ENCODE measurements around the gene SLC22A5.

- no peak for TF ChIP-seq CTCF (IDR thresholded peaks at IDR 0.05; ENCODE audit: low read length)
- TF ChIP-seq EZH2 (IDR thresholded peaks at IDR 0.05; ENCODE audit: borderline replicate concordance, low read length): no peak
Observed at GRCh38 chr5:132396589-132397031, 27.1 kb downstream of the SLC22A5 start.

All from OCI-LY1 (cell line).